Measurements from ENCODE around the gene FCER1G.

GRCh38 chr1:161230762-161231161 is 15.7 kb downstream of the FCER1G start:
- TF ChIP-seq REST (IDR thresholded peaks at IDR 0.05; ENCODE audit: insufficient read depth in 1 of 2, low read depth in 2 of 2, low read length in 1 of 2), result no peak
- no peak for TF ChIP-seq POLR2AphosphoS5 (IDR thresholded peaks at IDR 0.05; ENCODE audit: low read depth, low read length)
